GM21528 (cell line): ENCODE data around the gene SCAF4.
"Not testable (repeated sequence)": the region's sequence is repeated elsewhere in the genome, so short reads cannot be mapped to it uniquely, and the experiment has no call there.

Source experiments
- ATAC-seq: cut with Tn5 transposase; IDR thresholded peaks from one replicate; pipeline ENCODE4 v1.9.1; 2021; ENCODE audit warnings: mild to moderate bottlenecking, moderate library complexity; ENCODE audit not compliant: unreplicated experiment, low FRiP score

SCAF4 gene

DNA sequence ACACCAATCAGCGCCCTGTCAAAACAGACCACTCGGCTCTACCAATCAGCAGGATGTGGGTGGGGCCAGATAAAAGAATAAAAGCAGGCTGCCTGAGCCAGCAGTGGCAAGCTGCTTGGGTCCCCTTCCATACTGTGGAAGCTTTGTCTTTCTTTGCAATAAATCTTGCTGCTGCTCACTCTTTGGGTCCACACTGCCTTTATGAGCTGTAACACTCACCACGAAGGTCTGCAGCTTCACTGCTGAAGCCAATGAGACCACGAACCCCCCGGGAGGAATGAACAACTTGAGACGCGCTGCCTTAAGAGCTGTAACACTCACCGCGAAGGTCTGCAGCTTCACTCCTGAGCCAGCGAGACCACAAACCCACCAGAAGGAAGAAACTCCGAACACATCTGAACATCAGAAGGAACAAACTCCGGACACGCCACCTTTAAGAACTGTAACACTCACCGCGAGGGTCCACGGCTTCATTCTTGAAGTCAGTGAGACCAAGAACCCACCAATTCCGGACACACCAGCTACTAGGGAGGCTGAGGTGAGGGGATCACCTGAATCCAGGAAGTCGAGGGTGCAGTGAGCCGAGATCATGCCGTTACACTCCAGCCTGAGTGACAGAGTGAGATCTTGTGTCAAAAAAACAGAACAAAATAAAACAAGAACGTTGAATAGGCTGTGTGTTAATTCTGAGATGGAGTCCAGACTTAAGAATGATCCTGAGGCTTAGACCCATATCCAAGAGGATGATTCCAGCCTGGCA, 76.9 kb downstream of the SCAF4 start:
- not testable (repeated sequence) for ATAC-seq

DNA sequence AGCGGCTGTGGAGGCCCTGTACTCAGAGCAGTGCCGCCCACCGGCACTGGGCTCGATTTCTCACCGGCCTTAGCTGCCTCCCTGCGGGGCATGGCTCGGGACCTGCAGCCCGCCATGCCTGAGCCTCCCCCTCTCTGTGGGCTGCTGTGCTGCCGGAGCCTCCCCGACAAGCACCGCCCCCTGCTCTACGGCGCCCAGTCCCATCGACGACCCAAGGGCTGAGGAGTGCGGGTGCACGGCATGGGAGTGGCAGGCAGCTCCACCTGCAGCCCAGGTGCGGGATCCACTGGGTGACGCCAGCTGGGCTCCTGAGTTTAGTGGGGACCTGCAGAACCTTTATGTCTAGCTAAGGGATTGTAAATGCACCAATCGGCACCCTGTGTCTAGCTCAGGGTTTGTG, 77.6 kb downstream of the SCAF4 start:
- ATAC-seq: no peak

GRCh38 chr21:31651491-31651890, 80.4 kb downstream of the SCAF4 start:
- not testable (repeated sequence) for ATAC-seq

- no peak for ATAC-seq
Measured at GRCh38 chr21:31650930-31651329, 81.0 kb downstream of the SCAF4 start.

DNA sequence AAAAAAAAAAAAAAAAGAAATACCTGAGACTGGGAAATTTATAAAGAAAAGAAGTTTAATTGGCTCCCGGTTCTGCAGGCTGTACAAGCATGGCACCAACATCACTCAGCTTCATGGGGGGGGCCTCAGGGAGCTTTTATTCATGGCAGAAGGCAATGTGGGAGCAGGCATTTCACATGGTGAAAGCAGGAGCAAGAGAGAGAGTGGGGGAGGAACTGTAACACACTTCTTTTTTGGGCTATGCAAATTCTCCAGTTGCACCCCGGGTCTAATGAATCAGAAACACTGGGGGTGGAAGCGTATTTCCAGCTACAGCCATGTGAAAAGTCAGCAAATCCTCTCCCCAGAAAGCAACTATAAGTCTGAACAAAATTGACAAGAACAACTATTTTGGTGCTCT, 84.3 kb downstream of the SCAF4 start:
- peak; percentile 68 for ATAC-seq

DNA sequence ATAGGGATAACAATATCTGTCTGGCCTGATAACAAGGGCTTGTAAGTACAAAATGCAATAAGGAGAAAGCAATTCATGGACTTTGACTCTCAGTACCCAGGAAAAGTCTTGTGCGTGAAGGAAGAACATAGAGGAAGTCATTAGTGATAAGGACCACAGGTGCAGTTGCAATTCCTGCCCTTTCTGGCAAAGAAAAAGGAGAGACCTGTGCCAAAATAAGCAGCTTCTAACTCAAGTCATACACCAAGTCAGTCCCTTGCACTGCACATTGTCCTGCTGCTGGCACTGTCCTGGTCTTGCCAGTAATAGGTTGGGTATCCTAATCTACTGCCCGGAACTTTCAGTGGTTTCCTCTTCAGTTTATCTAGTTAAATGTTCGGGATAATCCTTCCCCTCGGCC, 87.3 kb downstream of the SCAF4 start:
- no peak for ATAC-seq

GRCh38 chr21:31641416-31641922, 90.4 kb downstream of the SCAF4 start:
- no peak for ATAC-seq

- ATAC-seq: no peak
Measured at GRCh38 chr21:31636874-31637273, 95.0 kb downstream of the SCAF4 start.

DNA sequence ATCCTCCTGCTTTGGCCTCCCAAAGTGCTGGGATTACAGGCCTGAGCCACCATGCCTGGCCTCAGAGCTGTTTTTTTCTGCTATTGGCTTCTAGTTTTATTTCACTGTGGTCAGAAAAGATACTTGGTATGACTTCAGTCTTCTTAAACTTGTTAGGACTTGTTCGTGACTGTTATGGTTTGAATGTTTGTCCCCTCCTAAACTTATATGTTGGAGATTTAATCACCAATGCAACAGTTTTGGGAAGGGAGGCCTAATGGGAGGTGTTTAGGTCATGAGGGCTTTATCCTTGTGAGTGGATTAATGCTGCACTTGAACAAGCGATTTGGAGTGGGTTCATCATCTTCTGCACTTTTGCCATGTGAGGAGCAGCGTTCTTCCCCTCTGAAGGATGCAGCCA, 96.9 kb downstream of the SCAF4 start:
- ATAC-seq: no peak

GRCh38 chr21:31631881-31632280, 100.0 kb downstream of the SCAF4 start:
- ATAC-seq: not testable (repeated sequence)

GRCh38 chr21:31629972-31630711, 101.8 kb downstream of the SCAF4 start:
- no peak for ATAC-seq

GRCh38 chr21:31624961-31625491, 106.9 kb downstream of the SCAF4 start:
- no peak for ATAC-seq

GRCh38 chr21:31624181-31624580, 107.7 kb downstream of the SCAF4 start:
- ATAC-seq: no peak

DNA sequence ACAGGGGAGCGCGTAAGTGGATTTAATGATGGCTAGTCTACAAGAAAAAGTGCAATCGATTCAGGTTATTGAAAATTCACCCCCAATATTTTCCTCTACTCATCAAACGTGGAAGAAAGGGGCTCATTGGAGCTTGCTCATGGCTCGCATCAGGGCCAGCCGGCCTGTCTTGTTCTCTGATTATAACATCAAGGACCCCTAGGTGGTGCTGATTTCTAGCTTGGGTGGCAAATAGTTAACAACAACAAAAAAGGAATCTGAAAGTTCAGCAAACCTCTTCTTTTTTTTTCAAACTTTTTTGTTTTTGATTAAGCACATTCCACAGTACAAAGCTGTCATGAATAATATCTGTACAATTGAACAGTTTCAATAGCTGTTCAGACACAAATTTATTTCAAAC, 108.3 kb downstream of the SCAF4 start:
- ATAC-seq: no peak

DNA sequence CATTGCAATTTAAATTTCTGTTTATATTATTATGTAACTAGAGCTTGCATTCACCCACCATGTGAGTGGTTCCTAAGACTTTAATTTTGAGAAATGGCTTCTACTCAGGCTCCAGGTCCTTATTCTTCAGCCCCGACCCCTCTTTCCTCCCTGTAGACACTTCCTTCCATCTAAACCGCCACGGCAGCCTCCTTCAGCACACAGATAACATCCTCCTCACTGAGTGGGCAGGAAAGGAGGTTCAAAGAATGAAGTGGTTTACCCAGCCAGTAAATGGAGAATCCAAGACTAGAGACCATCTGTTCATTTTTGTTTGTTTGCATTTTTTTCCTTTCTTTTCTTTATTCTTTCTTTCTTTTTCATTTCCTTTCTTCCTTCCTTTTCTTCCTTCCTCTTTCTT, 109.5 kb downstream of the SCAF4 start:
- ATAC-seq: no peak
